NOMO-1 treated with dmso at 0.1 percent for 144 hours (cell line): ENCODE data around the gene CYB5A.

Experiments
- DNase-seq: peaks from one replicate; lab custom pipeline; 2025; ENCODE audit not compliant: unreplicated experiment; lab: John Stamatoyannopoulos, UW

The CYB5A gene

DNA sequence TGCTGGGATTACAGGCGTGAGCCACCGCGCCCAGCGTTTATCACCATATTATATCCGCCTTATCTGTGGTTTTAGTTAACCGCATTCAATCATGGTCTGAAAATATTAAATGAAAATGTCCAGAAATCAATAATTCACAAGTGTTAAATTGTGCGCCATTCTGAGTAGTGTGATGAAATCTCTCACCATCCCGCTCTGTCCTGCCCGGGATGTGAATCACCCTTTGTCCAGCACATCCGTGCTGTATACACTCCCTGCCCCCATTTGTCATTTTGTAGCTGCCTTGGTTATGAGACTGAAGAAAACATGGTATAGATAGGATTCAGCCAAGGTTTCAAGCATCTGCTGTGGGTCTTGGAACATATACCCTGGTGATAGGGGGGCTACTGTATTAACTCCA, 72.7 kb downstream of the CYB5A start:
- no peak for DNase-seq

DNA sequence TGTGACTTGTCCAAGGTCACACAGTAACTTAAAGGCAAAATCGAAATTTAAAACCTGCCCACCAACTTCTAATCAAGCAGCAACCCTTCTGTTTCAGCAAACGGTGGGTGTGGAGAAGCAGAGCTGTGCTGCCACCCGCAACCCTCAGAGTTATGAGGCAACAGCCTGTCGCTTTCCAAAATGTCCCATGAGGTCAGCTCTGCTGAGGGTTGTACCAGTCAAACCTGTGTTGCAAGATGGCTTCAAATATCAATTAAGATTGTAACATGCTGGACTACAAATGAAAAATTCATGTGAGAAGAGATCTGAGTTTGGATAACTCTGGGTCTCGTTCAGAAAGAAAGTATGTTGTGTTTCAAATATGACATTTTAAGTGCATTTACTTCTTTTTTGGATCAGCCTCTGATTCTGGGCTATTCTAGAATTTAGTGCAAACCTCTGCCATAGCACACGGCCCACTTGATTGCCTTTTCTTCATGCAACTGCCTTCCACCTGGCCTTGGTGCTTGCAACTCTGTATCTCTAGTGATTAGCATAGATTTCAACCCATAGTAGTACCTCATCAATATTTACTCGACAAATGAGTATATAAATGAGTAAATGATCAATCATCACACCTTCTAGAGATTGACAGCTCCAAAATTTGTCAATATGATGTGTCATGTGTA, 74.2 kb downstream of the CYB5A start:
- peak; percentile 22 for DNase-seq

DNA sequence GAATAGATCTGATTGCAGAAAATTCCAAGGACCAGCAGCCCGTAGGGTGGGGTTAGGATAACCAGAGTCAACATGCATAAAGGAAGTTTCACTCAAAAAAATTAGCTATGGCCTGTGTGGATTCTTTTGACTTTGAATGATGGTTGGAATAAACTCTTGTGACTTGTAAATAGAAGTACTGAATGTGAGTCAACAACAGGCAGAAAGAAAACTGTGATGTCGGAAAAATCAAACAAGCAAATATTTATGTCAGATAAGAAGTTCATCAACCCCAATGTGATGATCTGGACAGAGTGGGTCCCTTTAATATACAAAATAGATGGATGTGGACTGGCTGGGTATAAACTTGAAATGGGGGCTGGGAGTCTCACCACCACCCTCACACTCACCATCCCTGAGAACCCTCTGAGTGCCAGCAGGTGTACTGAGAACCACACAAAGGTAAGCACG, 75.1 kb downstream of the CYB5A start:
- no peak for DNase-seq

DNA sequence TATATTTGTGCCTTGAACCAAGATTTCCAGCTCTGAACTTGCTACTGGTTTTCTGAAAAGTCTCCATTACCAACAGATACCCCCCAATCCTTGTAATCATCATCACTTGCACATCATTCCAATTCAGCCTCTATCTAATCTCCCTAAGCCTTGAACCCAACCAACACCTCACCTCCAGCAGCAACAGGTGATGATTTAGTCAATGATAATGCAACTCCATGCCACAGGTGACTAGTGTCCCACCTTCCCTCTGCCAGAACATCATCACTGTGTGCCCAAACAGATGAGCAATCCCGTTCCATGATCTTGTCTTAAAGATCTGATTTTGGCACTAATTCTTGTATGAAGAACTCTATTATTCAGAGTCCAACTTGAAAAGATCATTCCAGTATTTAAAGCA, 75.9 kb downstream of the CYB5A start:
- no peak for DNase-seq

DNA sequence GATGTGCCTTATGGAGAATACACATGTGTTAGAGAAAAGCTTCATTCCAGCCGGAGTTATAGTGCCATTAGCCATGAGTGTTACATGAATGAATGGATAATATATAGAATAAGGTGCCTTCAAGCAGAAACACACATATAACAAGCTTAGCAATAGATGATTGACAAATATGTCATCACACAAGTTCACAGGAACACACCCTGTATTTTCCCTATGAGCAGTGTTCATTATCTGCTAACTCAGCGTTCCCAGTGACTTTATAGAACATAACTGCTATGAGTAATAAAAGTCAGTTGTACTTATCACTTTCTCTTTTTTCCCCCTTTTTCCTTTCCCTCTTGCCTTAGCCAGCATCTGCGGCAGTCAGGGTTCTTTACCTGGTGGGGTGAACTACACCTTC, 78.3 kb downstream of the CYB5A start:
- no peak for DNase-seq

DNA sequence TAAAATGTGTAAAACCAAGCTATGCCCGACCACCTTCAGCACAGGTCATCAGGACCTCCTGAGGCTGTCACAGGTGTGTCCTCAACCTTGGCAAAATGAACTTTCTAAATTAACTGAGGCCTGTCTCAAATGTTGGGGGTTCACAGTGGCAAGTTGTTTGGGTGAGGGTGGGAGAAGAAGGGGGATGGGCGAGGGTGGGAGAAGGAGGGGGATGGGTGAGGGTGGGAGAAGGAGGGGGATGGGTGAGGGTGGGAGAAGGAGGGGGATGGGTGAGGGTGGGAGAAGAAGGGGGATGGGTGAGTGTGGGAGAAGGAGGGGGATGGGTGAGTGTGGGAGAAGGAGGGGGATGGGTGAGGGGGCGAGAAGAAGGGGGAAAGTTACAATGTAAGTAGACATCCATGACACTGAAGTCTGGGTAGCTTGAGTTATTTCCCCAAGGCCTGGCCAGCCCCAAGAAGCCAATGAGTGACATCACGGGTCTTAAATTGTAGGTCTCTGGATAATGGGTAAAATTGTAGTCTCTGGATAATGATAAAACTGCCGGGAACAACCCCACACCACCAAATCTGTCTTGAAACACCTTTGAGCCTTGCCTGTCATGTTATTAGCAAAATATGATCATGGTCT, 87.1 kb downstream of the CYB5A start:
- no peak for DNase-seq

DNA sequence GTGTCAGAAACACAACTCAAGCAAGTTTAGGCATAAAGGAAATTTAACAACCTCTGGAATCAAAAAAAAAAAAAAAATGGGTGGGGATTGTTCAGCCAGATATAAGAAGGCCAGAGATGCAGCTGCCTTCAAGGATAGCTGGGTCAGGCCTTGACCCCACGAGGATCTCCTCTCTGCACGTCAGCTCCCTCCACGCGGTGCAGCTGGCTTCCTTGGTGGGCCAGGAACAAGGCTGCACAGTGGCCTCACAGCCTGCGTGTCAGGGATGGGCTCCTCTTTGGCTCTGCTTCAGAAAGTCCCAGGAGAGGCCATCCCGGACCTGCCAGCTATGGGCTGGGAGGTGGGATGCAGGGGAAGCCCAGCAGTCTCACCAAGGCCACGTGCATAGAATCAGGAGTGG, 88.0 kb downstream of the CYB5A start:
- no peak for DNase-seq
